HG03558 (cell line): Measurements from ENCODE around the gene LRP2BP.
"Not testable (repeated sequence)": the region's sequence is repeated elsewhere in the genome, so short reads cannot be mapped to it uniquely, and the experiment has no call there.

Source experiments
- ATAC-seq: cut with Tn5 transposase; IDR thresholded peaks from one replicate; pipeline ENCODE4 v1.9.1; 2021; ENCODE audit warnings: moderate number of reproducible peaks; ENCODE audit not compliant: unreplicated experiment; ENCODE audit errors: extremely low read depth

LRP2BP gene

GRCh38 chr4:185332575-185333464, 62.9 kb downstream of the LRP2BP start:
- ATAC-seq: peak; percentile 76

- not testable (repeated sequence) for ATAC-seq
Measured at GRCh38 chr4:185329879-185330510, 65.7 kb downstream of the LRP2BP start.

DNA sequence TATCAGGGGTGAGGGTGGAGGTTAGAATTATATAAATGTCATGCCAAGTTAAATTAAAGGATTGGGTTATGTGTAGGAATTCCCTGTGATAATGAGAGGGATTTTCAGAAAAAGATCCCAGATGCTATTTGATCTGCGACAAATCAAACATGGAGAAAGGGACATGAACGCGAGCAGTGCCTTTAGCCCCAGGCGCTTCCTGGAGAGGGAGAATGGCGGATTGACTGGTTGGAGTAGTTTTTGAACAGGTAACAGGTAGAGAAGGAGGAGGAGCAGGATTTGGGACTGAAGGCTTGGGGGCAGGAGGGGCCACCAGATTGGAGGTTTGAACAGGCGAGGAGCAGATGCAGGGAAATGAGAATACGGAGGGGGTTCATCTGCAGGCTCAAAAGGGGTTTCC, 67.1 kb downstream of the LRP2BP start:
- no peak for ATAC-seq

- ATAC-seq: not testable (repeated sequence)
Measured at GRCh38 chr4:185325721-185326120, 70.0 kb downstream of the LRP2BP start.

DNA sequence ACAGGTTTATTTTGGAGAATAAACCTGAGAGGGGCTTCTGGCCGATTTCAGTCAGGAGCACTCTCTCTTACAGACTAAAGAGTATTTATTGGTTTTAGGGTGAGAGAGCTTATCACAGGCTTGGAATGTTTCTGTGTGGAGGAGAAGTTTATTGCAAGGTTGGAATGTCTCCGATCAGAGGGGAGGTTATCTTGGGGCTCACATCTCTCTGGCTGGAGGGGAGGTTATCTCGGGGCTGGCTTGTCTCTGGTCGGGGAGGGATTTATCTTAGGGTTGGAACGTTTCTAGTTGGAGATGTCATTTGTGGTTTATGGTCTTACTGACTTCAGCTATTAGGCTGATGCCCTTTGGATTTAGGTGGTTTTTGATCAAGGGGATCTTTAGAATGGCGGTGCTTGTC, 71.4 kb downstream of the LRP2BP start:
- not testable (repeated sequence) for ATAC-seq

DNA sequence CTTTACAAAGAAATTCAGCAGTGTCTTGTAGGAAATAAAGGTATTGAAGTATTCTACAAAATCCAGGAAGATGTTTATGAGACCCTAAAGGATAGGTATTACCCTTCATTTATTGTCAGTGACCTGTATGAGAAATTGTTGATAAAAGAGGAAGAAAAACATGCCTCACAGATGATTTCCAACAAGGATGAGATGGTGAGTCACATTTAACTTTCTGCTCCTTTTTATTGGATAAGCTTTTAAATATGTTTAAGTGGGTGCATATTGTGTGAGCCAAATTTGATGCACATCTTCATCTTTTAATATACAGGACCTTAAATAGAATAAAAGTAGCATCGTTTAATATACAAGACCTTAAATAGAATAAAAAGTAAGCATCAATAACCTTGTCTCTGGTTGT, 72.1 kb downstream of the LRP2BP start:
- no peak for ATAC-seq

DNA sequence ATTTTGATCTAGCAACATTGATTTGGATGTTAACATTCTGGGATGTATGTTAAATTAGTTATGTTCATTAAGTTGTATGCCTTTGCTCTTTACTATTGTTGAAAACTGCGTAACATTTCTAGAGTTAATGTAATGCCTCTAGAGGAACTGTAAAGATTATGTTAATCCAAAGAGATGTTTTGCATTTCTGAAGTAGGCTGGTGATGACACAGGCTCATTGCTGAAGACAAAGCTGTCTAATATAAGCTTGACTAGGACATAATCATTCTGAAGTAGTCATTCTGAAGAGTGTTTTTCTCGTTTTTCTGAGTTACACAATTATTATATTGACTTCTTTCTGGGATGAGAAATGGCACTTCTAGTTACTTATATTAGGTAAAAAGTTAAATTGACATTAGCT, 72.9 kb downstream of the LRP2BP start:
- no peak for ATAC-seq

GRCh38 chr4:185318679-185319078, 77.0 kb downstream of the LRP2BP start:
- ATAC-seq: no peak

GRCh38 chr4:185317880-185318279, 77.8 kb downstream of the LRP2BP start:
- no peak for ATAC-seq

DNA sequence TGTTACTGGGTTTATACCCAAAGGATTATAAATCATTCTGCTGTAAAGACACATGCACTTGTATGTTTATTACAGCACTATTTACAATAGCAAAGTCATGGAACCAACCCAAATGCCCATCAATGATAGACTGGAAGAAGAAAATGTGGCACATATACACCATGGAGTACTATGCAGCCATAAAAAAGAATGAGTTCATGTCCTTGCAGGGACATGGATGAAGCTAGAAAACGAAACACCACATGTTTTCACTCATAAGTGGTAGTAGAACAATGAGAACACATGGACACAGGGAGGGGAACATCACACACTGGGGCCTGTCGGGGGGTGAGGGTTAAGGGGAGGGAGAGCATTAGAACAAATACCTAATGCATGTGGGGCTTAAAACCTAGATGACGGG, 78.3 kb downstream of the LRP2BP start:
- ATAC-seq: not testable (repeated sequence)
